ENCODE results near the gene GLUD1.
A peak's percentile ranks its signal among the peaks of the same experiment; 100 is the strongest.
"Not testable (repeated sequence)": the region's sequence is repeated elsewhere in the genome, so short reads cannot be mapped to it uniquely, and the experiment has no call there.

Gene GLUD1

GRCh38 chr10:87089746-87090145 is 4.9 kb downstream of the GLUD1 start:
- DNase-seq = no peak

GRCh38 chr10:87085537-87085936 is 9.1 kb downstream of the GLUD1 start:
- DNase-seq = no peak

GRCh38 chr10:87084291-87084782 is 10.3 kb downstream of the GLUD1 start:
- not testable (repeated sequence) for DNase-seq

- peak in 1 of 4 experiments; percentile 2 for DNase-seq
Observed at GRCh38 chr10:87083576-87084290, 10.9 kb downstream of the GLUD1 start.

- DNase-seq = not testable (repeated sequence)
Observed at GRCh38 chr10:87082219-87082618, 12.4 kb downstream of the GLUD1 start.

GRCh38 chr10:87081574-87081973 is 13.1 kb downstream of the GLUD1 start:
- DNase-seq = not testable (repeated sequence)

GRCh38 chr10:87080621-87081020 is 14.0 kb downstream of the GLUD1 start:
- DNase-seq = not testable (repeated sequence)

GRCh38 chr10:87079106-87079836 is 15.4 kb downstream of the GLUD1 start:
- DNase-seq = no peak

- not testable (repeated sequence) for DNase-seq
Observed at GRCh38 chr10:87076421-87076820, 18.2 kb downstream of the GLUD1 start.

GRCh38 chr10:87072449-87072848 is 22.2 kb downstream of the GLUD1 start:
- DNase-seq = no peak

- DNase-seq = no peak
Observed at GRCh38 chr10:87068281-87068680, 26.4 kb downstream of the GLUD1 start.

- no peak for DNase-seq
Observed at GRCh38 chr10:87066865-87067264, 27.8 kb downstream of the GLUD1 start.

- DNase-seq = no peak
Observed at GRCh38 chr10:87066178-87066577, 28.5 kb downstream of the GLUD1 start.

GRCh38 chr10:87064651-87065050 is 30.0 kb downstream of the GLUD1 start:
- DNase-seq = no peak

- DNase-seq = no peak
Observed at GRCh38 chr10:87060280-87060928, 34.2 kb downstream of the GLUD1 start.

GRCh38 chr10:87059401-87059800 is 35.2 kb downstream of the GLUD1 start:
- DNase-seq = no peak

GRCh38 chr10:87058171-87058570 is 36.5 kb downstream of the GLUD1 start:
- DNase-seq = no peak

GRCh38 chr10:87054373-87055295 is 40.0 kb downstream of the GLUD1 start:
- no peak for DNase-seq

GRCh38 chr10:87053577-87054181 is 41.0 kb downstream of the GLUD1 start:
- no peak for DNase-seq

GRCh38 chr10:87053111-87053510 is 41.5 kb downstream of the GLUD1 start:
- DNase-seq = no peak

- DNase-seq = no peak
Observed at GRCh38 chr10:87045434-87045938, 49.2 kb downstream of the GLUD1 start.

GRCh38 chr10:87043579-87043978 is 51.1 kb downstream of the GLUD1 start:
- not testable (repeated sequence) for DNase-seq
